NB4 (cell line): ENCODE results near the gene CPZ.

Source experiments
- DNase-seq: peaks from one replicate; pipeline ENCODE4 v3.0.0; 2010; ENCODE audit warnings: low read depth
- H3K4me3 ChIP-seq: one replicate; pipeline ENCODE4 v1.5.1; 2011; ENCODE audit warnings: mild to moderate bottlenecking, low read depth, low read length, moderate library complexity
- MYC ChIP-seq: IDR thresholded peaks from 2 replicates; pipeline ENCODE4 v1.6.1; 2011; ENCODE audit warnings: low read depth, low read length
- POLR2A ChIP-seq: IDR thresholded peaks from 2 replicates; pipeline ENCODE4 v1.6.1; 2011; ENCODE audit warnings: mild to moderate bottlenecking; ENCODE audit not compliant: insufficient read length; ENCODE audit errors: extremely low read depth
- TF ChIP-seq, protein P1 (sequence below): IDR thresholded peaks from one replicate; pipeline ENCODE4 v1.5.1; 2012; ENCODE audit warnings: low read depth, low read length
- TF ChIP-seq, protein P2 (sequence below): IDR thresholded peaks from 2 replicates; pipeline ENCODE4 v1.6.1; 2011; ENCODE audit warnings: low read depth, low read length

The CPZ gene

DNA sequence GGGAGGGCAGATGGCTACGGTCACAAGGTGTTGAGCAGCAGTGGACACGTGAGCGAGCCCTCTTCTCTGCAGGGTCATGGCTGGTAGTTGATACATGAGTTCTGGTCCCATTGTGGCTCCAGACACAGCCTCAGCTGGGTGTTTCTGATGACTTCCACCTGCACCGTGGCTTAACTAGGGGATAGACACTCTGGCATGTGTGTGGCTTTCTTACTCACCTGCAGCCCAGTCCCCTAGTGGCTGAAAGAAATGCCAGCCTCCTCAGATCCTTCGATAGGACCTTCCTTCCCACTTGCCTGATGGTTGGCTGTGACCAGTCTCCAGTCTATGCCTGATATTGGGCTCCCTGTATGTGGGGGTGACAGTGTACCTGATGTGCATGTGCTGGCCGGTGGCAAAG lies 7.4 kb upstream of the CPZ start:
- no peak for TF ChIP-seq MYC
- TF ChIP-seq, protein P1, sequence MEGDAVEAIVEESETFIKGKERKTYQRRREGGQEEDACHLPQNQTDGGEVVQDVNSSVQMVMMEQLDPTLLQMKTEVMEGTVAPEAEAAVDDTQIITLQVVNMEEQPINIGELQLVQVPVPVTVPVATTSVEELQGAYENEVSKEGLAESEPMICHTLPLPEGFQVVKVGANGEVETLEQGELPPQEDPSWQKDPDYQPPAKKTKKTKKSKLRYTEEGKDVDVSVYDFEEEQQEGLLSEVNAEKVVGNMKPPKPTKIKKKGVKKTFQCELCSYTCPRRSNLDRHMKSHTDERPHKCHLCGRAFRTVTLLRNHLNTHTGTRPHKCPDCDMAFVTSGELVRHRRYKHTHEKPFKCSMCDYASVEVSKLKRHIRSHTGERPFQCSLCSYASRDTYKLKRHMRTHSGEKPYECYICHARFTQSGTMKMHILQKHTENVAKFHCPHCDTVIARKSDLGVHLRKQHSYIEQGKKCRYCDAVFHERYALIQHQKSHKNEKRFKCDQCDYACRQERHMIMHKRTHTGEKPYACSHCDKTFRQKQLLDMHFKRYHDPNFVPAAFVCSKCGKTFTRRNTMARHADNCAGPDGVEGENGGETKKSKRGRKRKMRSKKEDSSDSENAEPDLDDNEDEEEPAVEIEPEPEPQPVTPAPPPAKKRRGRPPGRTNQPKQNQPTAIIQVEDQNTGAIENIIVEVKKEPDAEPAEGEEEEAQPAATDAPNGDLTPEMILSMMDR: peak; percentile 25
- no peak for TF ChIP-seq POLR2A
- no peak for DNase-seq
- H3K4me3 ChIP-seq: no peak overlapping the region

DNA sequence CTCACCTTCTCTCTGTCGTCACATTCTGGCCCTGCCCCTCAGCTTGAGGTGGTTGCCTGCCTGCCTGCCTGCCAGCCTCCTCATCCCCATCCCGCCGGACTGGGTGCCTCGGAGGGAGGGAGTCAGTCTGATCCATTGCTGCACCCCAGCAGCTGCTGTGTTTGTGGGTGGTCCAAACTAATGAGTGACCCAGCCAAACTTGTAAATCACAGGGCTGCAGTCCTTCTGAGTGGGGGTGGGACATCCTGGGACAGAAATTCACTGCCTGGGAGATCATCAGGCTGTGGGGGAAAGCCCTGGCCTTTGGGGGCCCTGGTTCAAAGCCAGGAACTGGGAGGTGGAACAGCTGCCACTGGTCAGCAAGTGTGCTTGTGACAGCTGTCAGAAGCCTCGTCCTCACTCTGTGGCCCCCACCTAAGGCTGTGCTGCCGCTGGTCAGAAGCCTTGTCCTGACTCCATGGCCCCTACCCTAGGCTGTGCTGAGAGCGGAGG lies 6.8 kb upstream of the CPZ start:
- H3K4me3 ChIP-seq: no peak overlapping the region
- TF ChIP-seq, protein P2, sequence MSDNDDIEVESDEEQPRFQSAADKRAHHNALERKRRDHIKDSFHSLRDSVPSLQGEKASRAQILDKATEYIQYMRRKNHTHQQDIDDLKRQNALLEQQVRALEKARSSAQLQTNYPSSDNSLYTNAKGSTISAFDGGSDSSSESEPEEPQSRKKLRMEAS: no peak
- TF ChIP-seq, protein P1: no peak
- no peak for TF ChIP-seq MYC
- no peak for TF ChIP-seq POLR2A
- DNase-seq: no peak

DNA sequence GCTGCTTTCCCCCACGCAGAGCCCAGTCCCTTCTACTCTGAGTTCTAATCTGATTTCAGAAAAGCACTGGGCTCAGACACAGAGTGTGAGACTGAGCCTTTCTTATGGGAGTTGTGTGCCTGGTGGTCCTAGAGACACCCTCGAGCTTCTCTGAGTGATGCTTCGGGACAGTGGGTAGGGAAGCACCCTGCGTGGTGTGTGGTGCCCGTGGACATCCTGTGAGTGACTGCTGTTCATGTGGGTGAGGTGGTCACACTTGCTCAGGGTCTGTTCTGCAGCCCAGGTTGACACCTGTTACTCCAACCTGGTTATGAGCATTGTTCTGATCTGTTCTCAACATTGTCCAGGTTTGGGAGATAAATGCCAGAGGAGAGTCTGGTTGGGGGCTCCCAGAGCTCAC lies 6.3 kb upstream of the CPZ start:
- no peak overlapping the region for H3K4me3 ChIP-seq
- no peak for DNase-seq
- TF ChIP-seq, protein P1: no peak
- TF ChIP-seq MYC (no peak), POLR2A (no peak)
- TF ChIP-seq, protein P2: no peak

DNA sequence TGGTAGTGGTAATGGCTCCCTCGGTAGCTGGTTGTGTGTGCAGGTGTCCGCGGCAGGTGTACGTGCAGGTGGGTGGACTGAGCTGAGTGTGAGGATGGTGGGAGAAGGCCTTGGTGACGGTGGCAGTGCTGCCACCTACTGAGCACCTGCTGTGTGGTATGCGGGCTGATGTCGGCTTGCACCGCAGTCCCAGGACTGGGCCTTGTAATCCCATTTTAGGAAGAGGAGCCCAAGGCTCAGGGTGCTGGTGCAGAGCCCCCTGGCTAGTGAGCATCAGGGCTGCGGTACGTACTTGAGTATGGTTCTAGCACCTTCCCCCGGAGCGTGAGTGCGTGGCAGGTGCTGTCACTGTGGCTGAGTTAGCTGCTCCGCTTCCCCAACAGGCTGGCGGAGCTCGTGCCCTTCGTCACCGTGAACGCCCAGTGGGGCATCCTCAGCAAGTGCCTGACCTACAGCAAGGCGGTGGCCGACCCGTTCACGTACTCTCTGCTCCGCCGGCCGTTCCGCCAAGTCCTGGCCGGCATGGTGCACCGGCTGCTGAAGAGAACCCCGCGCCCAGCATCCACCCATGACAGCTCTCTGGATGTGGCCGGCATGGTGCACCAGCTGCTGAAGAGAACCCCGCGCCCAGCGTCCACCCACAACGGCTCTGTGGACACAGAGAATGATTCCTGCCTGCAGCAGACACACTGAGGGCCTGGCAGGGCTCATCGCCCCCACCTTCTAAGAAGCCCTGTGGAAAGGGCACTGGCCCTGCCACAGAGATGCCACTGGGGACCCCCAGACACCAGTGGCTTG lies 5.7 kb upstream of the CPZ start:
- H3K4me3 ChIP-seq: no peak overlapping the region
- DNase-seq: no peak
- TF ChIP-seq MYC (no peak), POLR2A (no peak)
- TF ChIP-seq, protein P1: peak; percentile 41
- TF ChIP-seq, protein P2: no peak

DNA sequence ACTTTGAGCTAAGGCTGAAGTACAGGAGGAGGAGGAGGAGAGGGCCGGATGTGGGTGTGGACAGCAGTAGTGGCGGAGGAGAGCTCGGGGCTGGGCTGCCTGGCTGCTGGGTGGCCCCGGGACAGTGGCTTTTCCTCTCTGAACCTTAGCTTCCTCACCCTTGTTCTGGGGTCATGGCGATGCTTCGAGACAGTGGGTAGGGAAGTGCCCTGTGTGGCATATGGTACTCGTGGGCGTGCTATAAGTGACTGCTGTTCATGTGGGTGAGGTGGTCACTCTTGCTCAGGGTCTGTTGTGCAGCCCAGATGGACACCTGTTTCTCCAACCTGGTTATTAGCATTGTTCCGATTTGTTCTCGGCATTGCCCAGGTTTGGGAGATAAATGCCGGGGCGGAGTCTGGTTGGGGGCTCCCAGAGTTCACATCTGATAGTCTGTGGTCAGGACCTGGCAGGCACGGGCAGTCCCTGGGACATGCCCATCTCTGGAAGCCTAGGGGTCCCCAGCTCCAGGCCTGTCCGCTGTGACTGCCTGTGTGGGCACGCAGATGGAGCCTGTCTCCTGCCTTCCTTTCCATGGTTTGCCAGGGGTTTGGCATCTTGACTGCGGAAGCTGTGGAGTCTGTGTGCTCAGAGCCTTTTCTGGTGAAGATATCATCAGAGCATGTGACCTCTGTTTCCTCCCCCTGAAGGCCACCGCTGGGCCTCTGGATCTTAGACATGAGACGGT lies 4.9 kb upstream of the CPZ start:
- no peak for TF ChIP-seq POLR2A
- no peak for TF ChIP-seq MYC
- TF ChIP-seq, protein P2: no peak
- TF ChIP-seq, protein P1: no peak
- no peak for DNase-seq
- no peak overlapping the region for H3K4me3 ChIP-seq
